PFSK-1 (cell line): ENCODE results near the gene INPP5F.

Source experiments
- FOXP2 ChIP-seq: optimal IDR thresholded peaks from 2 replicates; pipeline ENCODE3; 2011; ENCODE audit warnings: borderline replicate concordance, control low read depth, inconsistent platforms; ENCODE audit not compliant: insufficient read depth; ENCODE audit errors: extremely low read length, extremely low read depth
- POLR2AphosphoS5 ChIP-seq: IDR thresholded peaks from 2 replicates; pipeline ENCODE4 v1.6.1; 2012; ENCODE audit warnings: low read depth, mild to moderate bottlenecking, control low read depth, low read length, moderate library complexity
- REST ChIP-seq, 2 experiments: IDR thresholded peaks; 2 replicates each; pipeline versions ENCODE4 v1.6.1 to v1.8.0; 2011 to 2012; ENCODE audit warnings: low read depth in 2 of 2, low read length in 2 of 2, control low read depth in 1 of 2, inconsistent platforms in 1 of 2, mild to moderate bottlenecking in 1 of 2, moderate library complexity in 1 of 2; ENCODE audit not compliant: insufficient read depth in 1 of 2
- SIN3A ChIP-seq: IDR thresholded peaks from 2 replicates; pipeline ENCODE4 v1.6.1; 2012; ENCODE audit warnings: mild to moderate bottlenecking, low read length, moderate library complexity, borderline replicate concordance; ENCODE audit not compliant: insufficient read depth
- TAF1 ChIP-seq: IDR thresholded peaks from 2 replicates; pipeline ENCODE4 v1.6.1; 2012; ENCODE audit warnings: low read length, control low read depth, borderline replicate concordance; ENCODE audit not compliant: insufficient read depth

INPP5F gene

DNA sequence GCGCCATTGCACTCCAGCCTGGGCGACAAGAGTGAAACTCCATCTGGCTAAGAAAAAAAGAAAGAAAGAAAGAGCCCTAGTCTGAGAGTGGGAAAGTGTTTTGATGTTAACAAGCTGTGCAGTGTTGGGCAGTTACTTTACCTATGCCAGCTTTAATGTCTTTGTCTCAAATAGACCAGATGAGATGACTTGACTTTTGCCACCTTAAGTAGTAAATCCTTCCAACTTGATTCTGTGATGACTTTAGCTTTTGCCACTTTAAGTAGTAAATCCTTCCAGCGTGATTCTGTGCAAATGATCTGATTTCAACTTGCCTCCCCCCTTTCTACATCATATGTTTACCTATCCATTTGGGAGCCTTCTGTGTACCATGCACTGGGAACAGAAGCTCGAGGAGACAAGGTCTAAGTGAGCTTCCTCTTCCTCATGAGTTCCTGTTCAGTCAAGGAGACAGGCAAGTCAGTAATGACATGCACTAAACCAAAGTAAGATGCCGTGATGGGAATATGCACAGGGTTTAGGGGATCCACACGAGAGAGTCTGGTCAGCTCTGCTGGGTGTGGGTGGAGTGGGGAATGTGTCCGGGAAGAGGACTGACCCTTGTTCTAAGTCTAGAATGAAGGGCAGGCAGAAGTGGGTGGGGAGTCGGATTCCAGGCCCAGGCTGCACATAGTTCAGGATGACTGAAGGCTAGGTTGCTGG lies 17.2 kb downstream of the INPP5F start:
- TF ChIP-seq POLR2AphosphoS5: no peak
- no peak for TF ChIP-seq FOXP2
- TF ChIP-seq SIN3A: no peak
- TF ChIP-seq REST (IDR thresholded peaks at IDR 0.05; ENCODE audit: insufficient read depth in 1 of 2, low read depth in 2 of 2, low read length in 2 of 2): no peak
- TF ChIP-seq TAF1: no peak

- TF ChIP-seq FOXP2 (no peak), TAF1 (no peak), REST (IDR thresholded peaks at IDR 0.05; ENCODE audit: insufficient read depth in 1 of 2, low read depth in 2 of 2, low read length in 2 of 2) (no peak), POLR2AphosphoS5 (no peak), SIN3A (no peak)
Observed at GRCh38 chr10:119747940-119748339, 22.1 kb downstream of the INPP5F start.

DNA sequence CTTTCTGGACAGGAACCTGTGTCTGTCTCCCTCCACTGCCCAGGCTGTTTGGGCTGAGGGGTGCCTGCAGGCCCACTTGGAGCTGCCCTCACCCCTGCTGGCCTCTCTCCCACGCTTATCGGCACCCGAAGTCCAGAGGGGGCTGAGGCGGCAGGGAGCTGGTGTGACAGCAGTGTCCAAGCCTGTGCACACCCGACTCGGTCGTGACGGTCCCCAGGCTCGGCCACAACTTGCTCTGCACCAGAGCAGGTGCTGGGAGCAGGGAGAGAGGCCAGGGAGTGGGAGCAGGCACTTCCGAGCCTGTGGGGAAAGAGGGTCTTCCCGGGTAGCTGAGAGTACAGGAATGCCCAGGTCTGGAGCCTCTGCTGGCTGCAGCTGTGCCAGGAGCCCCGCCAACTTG lies 23.0 kb downstream of the INPP5F start:
- no peak for TF ChIP-seq TAF1
- TF ChIP-seq SIN3A: no peak
- TF ChIP-seq REST (IDR thresholded peaks at IDR 0.05; ENCODE audit: insufficient read depth in 1 of 2, low read depth in 2 of 2, low read length in 2 of 2): no peak
- TF ChIP-seq FOXP2: no peak
- no peak for TF ChIP-seq POLR2AphosphoS5

GRCh38 chr10:119749455-119749854 lies 23.6 kb downstream of the INPP5F start:
- TF ChIP-seq SIN3A (no peak), TAF1 (no peak), POLR2AphosphoS5 (no peak), REST (IDR thresholded peaks at IDR 0.05; ENCODE audit: insufficient read depth in 1 of 2, low read depth in 2 of 2, low read length in 2 of 2) (no peak), FOXP2 (no peak)
